HG02588 (cell line): ENCODE data around the gene PHTF1.
"Not testable (repeated sequence)": the region's sequence is repeated elsewhere in the genome, so short reads cannot be mapped to it uniquely, and the experiment has no call there.

Experiments
- ATAC-seq: cut with Tn5 transposase; IDR thresholded peaks from one replicate; pipeline ENCODE4 v1.9.1; 2021; ENCODE audit warnings: mild to moderate bottlenecking, moderate library complexity; ENCODE audit not compliant: unreplicated experiment

Gene PHTF1

DNA sequence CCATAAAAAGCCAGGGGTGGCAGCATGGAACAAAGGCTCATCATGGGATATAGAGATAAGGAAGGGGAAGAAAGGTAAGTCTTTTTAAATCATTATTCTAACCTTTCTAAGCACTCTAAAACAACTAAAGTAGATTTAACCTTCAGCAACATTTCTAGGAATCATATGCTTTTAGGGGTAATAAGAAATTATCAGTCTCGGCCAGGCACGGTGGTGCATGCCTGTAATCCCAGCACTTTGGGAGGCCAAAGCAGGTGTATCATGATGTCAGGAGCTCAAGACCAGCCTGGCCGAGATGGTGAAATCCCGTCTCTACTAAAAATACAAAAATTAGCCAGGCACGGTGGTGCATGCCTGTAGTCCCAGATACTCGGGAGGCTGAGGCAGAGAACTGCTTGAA lies 20.3 kb upstream of the PHTF1 start:
- no peak for ATAC-seq

- no peak for ATAC-seq
These were observed 18.3 kb upstream of the PHTF1 start for GRCh38 chr1:113777561-113777960.

DNA sequence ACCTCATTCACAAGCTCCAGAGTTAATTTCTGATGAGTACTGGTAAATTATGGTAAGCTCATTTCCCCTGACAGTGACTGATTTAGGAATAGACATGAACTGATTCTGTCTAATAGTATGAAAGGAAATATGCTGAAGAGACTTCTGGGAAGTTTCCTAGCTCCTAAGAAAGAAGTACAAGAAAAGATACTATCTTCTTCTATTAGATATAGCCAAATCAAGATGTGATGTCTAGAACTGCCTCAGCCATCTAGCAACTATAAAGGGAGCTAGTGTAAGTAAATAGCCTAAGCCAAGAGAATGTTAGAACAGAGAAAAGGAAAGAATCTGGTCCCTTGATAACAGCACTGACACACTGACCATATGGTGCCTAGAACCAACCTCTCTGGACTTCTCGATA lies 10.7 kb upstream of the PHTF1 start:
- ATAC-seq: no peak

- no peak for ATAC-seq
These were observed 10.3 kb upstream of the PHTF1 start for GRCh38 chr1:113769601-113769970.

DNA sequence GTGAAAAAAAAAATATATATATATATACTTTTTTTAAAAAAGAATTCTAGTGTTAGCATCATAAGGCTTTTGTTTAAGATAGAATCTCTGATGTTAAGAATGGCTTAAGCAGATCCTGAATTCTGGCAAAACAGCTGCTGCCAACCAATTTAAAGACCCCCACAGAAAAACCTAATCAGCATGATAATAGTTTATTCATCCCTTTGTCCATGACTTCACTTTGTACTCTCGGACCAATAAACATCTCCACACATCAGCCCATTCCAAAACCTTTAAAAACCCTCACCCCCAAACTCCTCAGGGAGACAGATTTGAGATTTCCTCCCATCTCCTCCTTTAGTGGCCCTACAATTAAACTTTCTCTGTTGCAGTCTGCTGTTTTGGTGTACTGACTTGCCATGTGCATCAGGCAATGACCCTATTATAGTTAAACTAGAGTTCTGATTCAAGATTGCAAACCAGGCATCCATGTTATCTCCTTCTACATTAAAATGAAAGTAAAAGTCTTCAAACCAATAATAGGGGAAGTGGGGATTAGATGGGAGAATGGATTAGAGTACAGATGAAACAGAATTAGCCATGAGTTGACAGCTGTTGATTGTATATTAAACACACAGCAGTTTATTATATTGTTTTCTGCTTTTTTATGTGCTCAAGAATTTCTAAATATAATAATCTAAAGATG lies 9.8 kb upstream of the PHTF1 start:
- no peak for ATAC-seq

DNA sequence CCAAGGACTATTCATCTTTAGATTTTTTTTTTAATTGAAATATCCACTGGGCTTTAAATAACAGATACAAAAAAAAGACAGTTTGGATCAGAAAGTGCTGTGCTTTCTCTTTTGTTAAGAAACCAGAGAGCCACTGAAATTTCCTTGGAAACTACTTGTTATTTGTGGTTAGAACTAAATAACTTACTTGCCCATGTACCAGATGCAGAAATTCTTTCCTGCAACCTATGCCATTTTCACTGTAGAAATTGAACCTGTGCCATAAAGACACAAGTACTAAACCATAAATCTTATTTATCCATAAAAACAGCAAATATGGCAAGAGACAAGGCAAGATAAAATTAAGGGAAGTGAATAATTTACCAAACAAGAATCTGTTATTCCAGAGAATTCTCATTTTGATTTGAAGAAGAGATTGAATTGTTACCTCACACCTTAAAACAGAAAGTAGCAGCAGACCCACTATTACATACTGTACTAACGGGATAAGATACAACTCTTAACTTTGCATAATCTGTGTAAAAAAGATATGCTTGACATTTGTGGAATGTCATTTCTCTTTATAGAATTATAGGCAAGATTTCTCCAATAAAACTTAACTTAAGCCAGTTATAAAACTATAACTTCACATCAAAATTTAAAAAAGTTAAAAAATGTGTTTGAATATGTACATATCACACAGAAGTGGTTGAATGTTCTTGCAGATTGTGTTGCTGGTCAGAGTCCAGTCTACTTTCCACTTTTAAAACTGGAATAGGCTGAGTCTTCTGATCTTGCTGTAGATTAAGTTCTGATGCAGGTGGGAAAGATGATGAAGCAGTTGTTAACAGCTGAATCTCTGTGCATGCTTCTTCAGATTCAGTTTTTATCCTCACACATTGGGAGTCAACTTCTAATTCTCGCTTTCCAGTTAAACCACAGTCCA lies 6.3 kb upstream of the PHTF1 start:
- no peak for ATAC-seq

DNA sequence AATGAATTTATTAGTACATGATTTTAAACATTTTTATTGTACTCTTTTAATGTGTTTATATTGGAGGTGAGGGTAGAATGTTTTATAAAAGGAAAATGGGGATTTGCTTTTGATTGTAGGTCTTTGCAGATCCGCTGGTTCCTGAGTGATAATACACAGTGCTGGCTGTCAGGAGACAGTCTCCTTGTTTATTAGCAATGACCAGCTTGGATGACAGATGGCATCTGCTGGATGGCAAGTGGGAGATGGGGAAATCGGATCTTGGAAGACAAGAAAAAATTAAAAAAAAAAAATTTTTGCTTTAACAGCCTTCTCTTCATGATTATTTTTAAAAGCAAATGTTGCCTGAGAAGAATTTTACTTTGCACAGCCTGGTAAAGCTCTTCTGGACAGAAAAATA lies 4.4 kb upstream of the PHTF1 start:
- no peak for ATAC-seq

- no peak for ATAC-seq
These were observed 2.7 kb upstream of the PHTF1 start for GRCh38 chr1:113761937-113762336.

DNA sequence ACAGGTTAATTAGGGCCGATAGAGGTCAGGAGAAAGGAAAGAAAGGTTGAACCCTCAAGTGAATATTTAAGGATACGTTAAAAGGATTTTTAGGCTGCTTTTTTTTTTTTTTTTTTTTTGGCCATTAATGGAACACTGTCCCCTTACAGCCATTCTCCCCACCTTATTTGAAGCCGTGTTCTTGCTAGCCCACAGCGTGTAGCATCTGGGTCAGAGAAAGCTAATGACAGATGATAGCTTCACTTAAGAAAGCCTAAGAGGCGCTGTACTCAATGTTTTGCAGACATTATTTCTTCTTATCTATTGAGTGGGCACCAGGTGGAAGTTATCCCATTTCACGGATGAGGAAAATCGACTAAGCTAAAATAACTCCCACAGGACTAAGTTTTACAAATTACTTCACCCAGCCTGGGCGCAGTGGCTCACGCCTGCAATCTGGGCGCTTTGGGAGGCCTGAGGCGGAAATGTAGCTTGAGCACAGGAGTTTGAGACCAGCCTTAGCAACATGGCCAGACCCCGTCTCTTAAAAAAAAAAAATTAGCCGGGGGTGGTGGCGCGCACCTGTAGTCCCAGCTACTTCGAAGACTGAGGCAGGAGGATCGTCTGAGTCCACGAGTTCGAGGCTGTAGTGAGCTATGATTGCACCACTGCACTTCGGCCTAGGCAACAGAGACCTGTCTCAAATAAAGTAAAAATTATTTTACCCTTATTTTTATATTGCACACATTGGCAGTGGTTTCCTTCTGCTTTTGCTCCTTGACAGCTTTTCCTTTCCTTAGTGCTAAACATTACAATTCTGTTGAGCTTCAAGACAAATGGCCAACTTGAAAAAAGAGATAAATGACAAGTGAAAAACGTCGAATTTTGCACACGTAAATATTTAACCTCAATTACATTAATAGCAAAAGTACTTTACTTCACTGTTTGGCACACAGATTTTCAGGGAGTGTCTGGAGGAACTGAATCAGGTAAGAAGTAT lies 1.1 kb upstream of the PHTF1 start:
- no peak for ATAC-seq

DNA sequence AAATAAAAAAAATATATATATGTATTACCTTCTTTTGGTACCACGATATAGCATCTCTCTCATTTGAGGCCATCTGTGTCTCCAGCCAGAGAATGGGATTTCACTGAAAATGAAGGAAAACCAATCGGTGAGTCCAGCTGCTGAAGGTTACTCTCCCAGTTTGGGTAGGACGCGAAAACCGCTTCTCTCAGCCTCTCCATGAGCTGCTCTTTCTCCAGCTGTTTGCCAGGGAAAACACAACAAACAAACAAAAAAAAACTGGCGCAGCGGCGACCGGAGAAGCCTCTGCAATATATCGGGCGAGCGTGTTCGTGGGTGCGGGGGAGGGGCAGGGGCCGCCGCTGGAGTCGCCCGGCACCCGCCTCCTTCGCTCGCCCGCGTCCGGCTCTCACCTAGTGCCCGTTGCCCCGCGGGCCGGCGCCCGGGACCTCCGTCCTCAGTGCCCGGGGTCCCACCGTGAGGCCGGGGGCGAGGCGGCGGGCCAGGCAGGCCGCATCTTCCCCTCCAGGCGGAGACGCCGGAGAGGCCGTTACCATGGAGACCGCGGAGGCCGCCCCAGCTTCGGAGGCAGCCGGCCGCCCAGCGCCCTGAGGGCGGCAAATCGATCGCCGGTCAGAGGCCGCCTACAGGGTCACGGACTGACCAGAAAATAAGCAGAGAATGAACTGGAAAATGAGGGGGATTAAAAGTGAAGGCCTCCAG lies 504 bp downstream of the PHTF1 start:
- peak; percentile 61 for ATAC-seq

DNA sequence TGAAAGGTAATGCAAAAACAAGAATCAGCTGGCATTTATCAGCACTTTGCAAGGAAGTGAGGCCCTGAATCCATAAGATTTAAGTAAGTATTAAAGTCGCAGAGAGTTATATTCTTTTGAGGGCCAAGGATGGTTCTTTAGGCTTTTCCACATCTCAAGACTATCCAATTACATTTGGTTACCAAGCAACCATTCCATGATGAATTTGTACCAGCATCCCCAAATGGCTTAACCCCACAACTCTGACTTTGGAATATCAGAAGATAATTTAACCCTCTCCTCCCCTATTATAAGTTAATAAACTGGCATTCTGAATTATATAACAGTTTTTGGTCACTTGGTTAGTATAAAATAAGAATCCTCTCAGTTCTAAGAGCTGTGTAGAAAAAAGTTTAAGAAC lies 2.8 kb downstream of the PHTF1 start:
- no peak for ATAC-seq

- not testable (repeated sequence) for ATAC-seq
These were observed 6.0 kb downstream of the PHTF1 start for GRCh38 chr1:113753333-113753732.

DNA sequence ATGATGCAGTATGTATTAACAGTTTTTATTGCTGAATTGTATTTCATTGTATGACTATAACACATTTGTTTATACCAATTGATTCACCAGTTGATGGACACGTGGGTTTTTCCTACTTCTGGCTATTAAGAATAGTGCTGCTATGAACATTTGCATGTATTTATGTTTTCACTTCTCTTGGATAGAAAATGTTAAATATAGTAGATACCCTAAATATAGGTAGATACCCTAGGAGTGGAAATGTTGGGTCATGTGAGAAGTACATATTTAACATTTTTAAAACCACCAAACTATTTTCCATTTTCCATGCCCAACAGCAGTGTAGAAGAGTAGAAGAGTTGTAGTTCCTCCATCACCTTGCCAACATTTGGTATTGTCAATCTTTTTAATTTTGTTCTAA lies 7.8 kb downstream of the PHTF1 start:
- ATAC-seq: no peak

GRCh38 chr1:113751114-113751513 lies 8.2 kb downstream of the PHTF1 start:
- no peak for ATAC-seq

DNA sequence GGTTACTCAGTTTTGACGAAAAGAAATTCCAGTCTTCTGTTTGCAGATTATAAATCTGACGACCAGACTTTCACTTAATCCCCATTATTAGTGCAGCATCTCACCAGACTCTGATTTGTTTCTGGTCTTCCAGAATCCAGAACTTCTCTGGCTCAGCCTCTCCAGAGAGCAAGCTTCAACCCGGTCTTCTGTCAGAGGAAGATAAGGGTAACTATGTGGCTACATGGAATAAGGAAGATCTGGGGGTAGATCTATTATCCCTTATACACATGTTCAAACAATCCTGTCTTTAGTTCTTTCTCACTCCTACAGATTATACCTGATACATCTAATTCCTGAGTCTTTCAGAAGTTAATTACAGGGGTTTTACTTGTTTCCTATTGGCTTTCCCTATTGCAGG lies 9.9 kb downstream of the PHTF1 start:
- ATAC-seq: no peak

DNA sequence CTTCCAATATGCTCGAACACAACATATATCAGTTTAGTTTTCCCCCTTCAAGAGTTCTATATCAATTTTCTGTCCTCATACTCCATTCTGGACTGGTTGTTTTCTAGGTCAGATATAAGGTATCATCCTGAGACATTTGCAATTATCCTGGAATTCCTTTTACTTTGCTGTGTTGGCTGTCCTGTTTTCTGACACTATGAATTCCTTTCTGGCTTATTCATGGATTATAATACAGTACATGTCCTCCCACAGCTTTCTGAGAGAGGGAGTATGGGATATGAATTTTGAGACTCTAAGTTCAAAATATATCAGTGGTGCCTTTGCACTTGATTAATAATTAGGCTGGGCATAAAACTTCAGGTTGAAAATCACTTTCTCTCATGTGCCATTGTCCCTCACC lies 11.9 kb downstream of the PHTF1 start:
- no peak for ATAC-seq

- no peak for ATAC-seq
These were observed 13.9 kb downstream of the PHTF1 start for GRCh38 chr1:113745425-113745824.

GRCh38 chr1:113744114-113744513 lies 15.2 kb downstream of the PHTF1 start:
- ATAC-seq: no peak

DNA sequence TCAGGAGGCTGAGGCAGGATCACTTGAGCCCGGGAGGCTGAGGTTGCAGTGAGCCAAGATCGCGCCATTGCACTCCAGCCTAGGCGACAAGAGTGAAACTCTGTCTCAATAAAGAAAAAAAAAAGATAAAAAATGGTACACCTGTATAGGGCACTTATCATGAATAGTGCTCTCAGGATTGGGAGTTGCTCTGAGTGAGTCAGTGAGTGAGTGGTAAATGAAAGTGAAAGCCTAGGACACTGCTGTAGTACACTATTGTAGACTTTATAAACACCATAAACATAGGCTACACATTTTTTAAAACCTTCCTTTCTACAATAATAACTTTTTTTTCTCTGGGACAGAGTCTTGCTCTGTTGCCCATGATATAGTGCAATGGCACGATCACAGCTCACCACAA lies 16.8 kb downstream of the PHTF1 start:
- ATAC-seq: peak; percentile 80

GRCh38 chr1:113734357-113735055 lies 24.8 kb downstream of the PHTF1 start:
- no peak for ATAC-seq
